Esophagus muscularis mucosa (tissue), 4 donors: Measurements from ENCODE around the gene FGD6. TPM values are rescaled to one million over a fixed set of nuclear protein-coding genes. Genes with fewer than 3 reads are reported as not detected.
"Not testable (repeated sequence)": the region's sequence is repeated elsewhere in the genome, so short reads cannot be mapped to it uniquely, and the experiment has no call there.

Source experiments
- DNase-seq: peaks from one replicate; pipeline ENCODE4 v3.0.0-alpha.2; 2017; ENCODE audit errors: extremely low spot score
- H3K27ac ChIP-seq, 4 donors: fragments of 200-600 bp; sonication (generic); replicated peaks in 1 of 4; 1 replicate in 3 of 4; 2 replicates in 1 of 4; pipeline ENCODE4 v1.5.1; 2016 to 2019; ENCODE audit warnings: mild to moderate bottlenecking in 1 of 4
- H3K27me3 ChIP-seq, 4 donors: fragments of 200-600 bp; sonication (generic); one replicate each; pipeline versions ENCODE4 v1.5.1 to v1.6.0; 2016 to 2019
- H3K36me3 ChIP-seq, 4 donors: fragments of 200-600 bp; sonication (generic); one replicate each; pipeline ENCODE4 v1.5.1; 2016 to 2019
- H3K4me1 ChIP-seq, 4 donors: fragments of 200-600 bp; sonication (generic); one replicate each; pipeline ENCODE4 v1.5.1; 2016 to 2019
- H3K4me3 ChIP-seq, 4 donors: fragments of 200-600 bp; sonication (generic); 1 replicate in 2 of 4; 2 replicates in 2 of 4; pipeline ENCODE4 v1.5.1; 2016 to 2019; ENCODE audit warnings: mild to moderate bottlenecking in 4 of 4, moderate library complexity in 1 of 4
- H3K9me3 ChIP-seq, 4 donors: fragments of 200-600 bp; sonication (generic); 1 replicate in 3 of 4; 2 replicates in 1 of 4; pipeline ENCODE4 v1.5.1; 2016 to 2019
- CTCF ChIP-seq, 3 experiments: fragments of 200-600 bp in 2 of 3; fragments of 450-650 bp in 1 of 3; sonication (generic) in 2 of 3; IDR thresholded peaks; one replicate each; pipeline ENCODE4 v1.5.1; 2017 to 2019; ENCODE audit warnings: antibody characterized with exemption in 3 of 3, mild to moderate bottlenecking in 2 of 3, moderate library complexity in 1 of 3
- EP300 ChIP-seq: sonication (generic); formaldehyde crosslinking; IDR thresholded peaks from one replicate; pipeline ENCODE4 v1.6.1; 2017; ENCODE audit warnings: antibody characterized with exemption
- POLR2A ChIP-seq: fragments of 450-650 bp; IDR thresholded peaks from one replicate; pipeline ENCODE4 v1.6.1; 2017; ENCODE audit warnings: antibody characterized with exemption, moderate library complexity, mild to moderate bottlenecking, low read depth
- POLR2AphosphoS5 ChIP-seq, 2 donors: sonication (generic); formaldehyde crosslinking; IDR thresholded peaks; one replicate each; pipeline ENCODE4 v1.6.1; 2017; ENCODE audit warnings: antibody characterized with exemption in 2 of 2
- WGBS: methylation state at CpG from one replicate; pipeline ENCODE4 v1.1.5; 2018; 5-methylcytosine and 5-hydroxymethylcytosine counted together
- intact Hi-C: fragments of 100-400 bp; cut with DNase I; formaldehyde crosslinking; loops from one replicate; pipeline ENCODE4 v1.15.1; 2023
- total RNA-seq, 4 donors: library from RNA; depleted of rRNA; stranded (reverse); fragments of >200 nt; gene quantifications; one replicate each; pipeline versions ENCODE4 v1.1.0 to v1.2.1, GENCODE V29; 2016

FGD6 gene
- total RNA-seq, 4 donors from 2014 or later, result 30.5 to 48.6 (median 37.3) TPM

DNA sequence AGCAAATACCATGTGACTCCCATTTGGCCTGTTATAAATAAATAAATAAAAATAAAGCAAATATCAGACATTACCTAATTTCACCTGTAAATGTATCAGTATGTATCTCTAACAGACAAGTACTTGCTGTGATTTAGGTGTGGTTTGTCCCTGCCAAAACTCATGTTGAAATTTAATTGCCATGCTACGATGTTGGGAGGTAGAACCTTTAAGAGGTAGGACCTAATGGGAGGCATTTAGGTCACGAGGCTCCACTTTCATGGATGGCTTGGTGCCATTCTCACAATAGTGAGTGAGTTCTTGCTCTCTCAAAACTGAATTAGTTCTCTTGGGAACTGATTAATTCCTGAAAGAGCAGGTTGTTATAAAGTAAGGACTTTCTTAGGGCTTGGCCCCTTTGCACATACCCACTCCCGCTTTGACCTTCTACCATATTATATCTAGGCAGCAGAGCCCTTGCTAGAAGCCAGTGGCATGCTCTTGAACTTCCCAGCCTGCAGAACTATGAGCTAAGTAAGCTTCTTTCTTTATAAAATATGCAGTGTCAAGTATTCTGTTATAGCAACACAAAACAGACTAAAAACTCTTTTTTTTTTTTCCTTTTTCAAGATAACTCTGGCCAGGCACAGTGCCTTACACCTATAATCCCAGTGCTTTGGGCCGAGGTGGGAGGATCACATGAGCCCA, 26.4 kb upstream of the FGD6 start:
- H3K4me1 ChIP-seq, result peaks cover 13 to 57% (median 46%) of the 10 kb centered on the region in 4 donors
- intact Hi-C loops, result no loop called here
- no peak overlapping the region for H3K27ac ChIP-seq
- TF ChIP-seq CTCF (IDR thresholded peaks at IDR 0.05), result no peak
- TF ChIP-seq POLR2A, result no peak
- no peak for TF ChIP-seq EP300
- no peak for TF ChIP-seq POLR2AphosphoS5 (IDR thresholded peaks at IDR 0.05)
- peaks cover 0 to 20% (median 7%) of the 10 kb centered on the region in 4 donors for H3K36me3 ChIP-seq
- 94% methylated on average over 4 of the region's 4 CpGs for WGBS
- H3K9me3 ChIP-seq, result no peaks in the 10 kb centered on the region
- no peak for DNase-seq
- H3K4me3 ChIP-seq, result no peak overlapping the region
- no peaks in the 10 kb centered on the region for H3K27me3 ChIP-seq

DNA sequence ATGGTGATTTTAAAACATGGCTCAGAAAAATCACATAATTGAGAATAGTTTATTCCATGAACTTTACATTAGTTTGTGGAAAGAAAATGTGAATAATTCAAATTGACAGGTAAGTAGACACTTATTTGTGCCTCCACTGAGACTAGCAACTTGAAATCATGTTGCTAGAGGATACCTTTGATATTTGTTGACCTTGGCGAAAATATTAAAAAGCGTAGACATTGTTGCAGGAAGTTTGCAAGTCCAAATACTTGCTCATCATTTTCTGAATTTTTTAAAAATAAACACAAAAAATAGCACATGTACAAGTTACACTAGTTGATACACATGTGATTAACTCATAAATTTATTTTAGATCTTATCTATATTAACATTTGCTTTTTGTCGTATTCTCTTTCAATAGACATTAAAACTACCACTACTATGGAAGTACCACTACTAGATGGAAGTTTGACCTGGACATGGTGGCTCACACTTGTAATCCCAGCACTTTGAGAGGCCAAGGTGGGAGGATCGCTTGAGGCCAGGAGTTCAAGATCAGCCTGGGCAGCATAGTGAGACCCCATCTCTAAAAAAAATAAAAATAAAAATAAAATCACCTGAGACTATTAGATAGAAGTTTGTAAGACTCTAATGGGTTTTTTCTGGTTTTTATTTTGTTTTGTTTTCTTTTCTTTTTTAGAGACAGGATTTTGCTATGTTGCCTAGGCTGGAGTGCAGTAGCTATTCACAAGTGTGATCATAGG, 24.7 kb upstream of the FGD6 start:
- DNase-seq, result no peak
- 93% methylated on average over 4 of the region's 4 CpGs for WGBS
- TF ChIP-seq POLR2A (no peak), EP300 (no peak), CTCF (IDR thresholded peaks at IDR 0.05) (no peak), POLR2AphosphoS5 (IDR thresholded peaks at IDR 0.05) (no peak)
- Histone ChIP-seq H3K27ac (no peak overlapping the region), H3K4me3 (no peak overlapping the region), H3K36me3 (peaks cover 0 to 20% (median 7%) of the 10 kb centered on the region in 4 donors), H3K9me3 (no peaks in the 10 kb centered on the region), H3K4me1 (peaks cover 24 to 55% (median 40%) of the 10 kb centered on the region in 4 donors), H3K27me3 (no peaks in the 10 kb centered on the region)
- intact Hi-C loops, result no loop called here

DNA sequence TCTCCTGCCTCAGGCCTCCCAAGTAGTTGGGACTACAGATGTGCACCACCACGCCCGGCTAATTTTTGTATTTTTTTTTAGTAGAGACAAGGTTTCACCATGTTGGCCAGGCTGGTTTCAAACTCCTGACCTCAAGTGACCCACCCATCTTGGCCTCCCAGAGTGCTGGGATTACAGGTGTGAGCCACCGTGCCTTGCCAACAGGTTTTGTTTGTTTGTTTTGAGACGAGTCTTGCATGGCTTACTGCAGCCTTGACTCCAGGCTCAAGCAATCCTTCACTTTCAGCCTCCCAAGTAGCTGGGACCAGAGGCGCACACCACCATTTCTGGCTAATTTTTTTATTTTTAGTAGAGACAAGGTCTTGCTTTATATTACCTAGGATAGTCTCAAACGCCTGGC, 23.9 kb upstream of the FGD6 start:
- 84% methylated on average over 6 of the region's 6 CpGs for WGBS
- intact Hi-C loops, result not testable (repeated sequence)

DNA sequence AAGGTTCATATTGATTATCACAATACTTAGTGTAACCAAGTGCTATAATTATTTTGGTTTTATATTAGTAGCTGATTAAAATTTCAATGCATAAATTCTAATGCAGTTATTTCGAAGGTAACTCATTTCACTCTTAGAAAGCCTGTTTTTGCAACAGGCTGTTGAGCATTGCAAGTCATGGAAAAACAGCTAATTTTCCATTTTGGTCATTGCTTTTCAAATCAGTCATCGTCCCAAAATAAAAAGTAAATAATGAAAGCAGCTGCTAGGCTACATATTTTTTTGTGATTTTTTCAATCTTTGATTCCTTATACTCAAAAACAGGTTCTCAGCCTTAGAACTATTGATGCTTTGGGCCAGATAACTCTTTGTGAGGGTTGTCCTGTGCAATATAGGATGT, 23.3 kb upstream of the FGD6 start:
- H3K27ac ChIP-seq, result no peak overlapping the region
- no peaks in the 10 kb centered on the region for H3K9me3 ChIP-seq
- WGBS, result 73% methylated on average over 2 of the region's 2 CpGs
- intact Hi-C loops, result no loop called here
- H3K4me3 ChIP-seq, result no peak overlapping the region
- peaks cover 18 to 50% (median 35%) of the 10 kb centered on the region in 4 donors for H3K4me1 ChIP-seq
- no peak for DNase-seq
- no peaks in the 10 kb centered on the region for H3K27me3 ChIP-seq
- TF ChIP-seq POLR2AphosphoS5 (IDR thresholded peaks at IDR 0.05), result no peak
- no peak for TF ChIP-seq EP300
- TF ChIP-seq POLR2A, result no peak
- TF ChIP-seq CTCF (IDR thresholded peaks at IDR 0.05), result no peak
- peaks cover 0 to 20% (median 7%) of the 10 kb centered on the region in 4 donors for H3K36me3 ChIP-seq

More for the DNA sequence above, 23.9 kb upstream of the FGD6 start:
- not testable (repeated sequence) for H3K9me3 ChIP-seq, H3K27me3 ChIP-seq, DNase-seq, H3K27ac ChIP-seq, H3K4me3 ChIP-seq
- Histone ChIP-seq H3K36me3 (peaks cover 0 to 20% (median 7%) of the 10 kb centered on the region in 4 donors), H3K4me1 (peaks cover 19 to 55% (median 39%) of the 10 kb centered on the region in 4 donors)

DNA sequence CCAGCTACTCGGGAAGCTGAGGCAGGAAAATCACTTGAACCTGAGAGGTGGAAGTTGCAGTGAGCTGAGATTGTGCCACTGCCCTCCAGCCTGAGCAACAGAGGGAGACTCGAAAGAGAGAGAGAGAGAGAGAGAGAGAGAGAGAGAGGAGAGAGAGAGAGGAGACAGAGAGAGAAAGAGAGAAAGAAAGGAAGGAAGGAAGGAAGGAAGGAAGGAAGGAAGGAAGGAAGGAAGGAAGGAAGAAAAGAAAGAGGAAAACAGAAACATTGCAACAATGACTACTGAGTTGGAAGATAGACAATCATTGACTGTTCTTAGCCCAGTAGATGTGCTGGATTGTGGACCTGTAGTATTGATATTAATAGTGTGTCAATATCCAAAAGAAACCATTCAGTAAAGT, 22.6 kb upstream of the FGD6 start:
- H3K9me3 ChIP-seq, intact Hi-C loops, H3K27me3 ChIP-seq, H3K27ac ChIP-seq, DNase-seq, H3K4me3 ChIP-seq: not testable (repeated sequence)
- Histone ChIP-seq H3K36me3 (peaks cover 0 to 20% (median 7%) of the 10 kb centered on the region in 4 donors), H3K4me1 (peaks cover 18 to 43% (median 34%) of the 10 kb centered on the region in 4 donors)
- 89% methylated on average over 2 of the region's 2 CpGs for WGBS
